ENCODE data around the gene ARHGAP28.

DNA sequence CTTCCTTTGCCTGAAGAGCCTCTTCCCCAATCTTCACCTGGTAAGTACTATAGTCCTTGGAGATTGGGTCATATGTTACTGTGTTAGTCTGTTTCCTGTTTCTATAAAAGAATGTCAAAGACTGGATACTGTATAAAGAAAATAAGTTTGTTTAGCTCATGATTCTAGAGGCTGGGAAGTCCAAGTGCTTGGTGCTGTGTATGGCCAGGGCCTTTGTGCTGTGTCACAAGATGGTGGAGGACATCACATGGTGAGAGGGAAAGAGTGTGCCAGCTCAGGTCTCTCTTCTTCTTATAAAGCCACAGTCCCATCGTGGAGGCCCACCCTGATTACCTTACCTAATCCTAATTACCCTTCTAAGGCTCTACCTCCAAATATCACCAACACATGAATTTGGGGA lies 20.9 kb downstream of the ARHGAP28 start:
- TF ChIP-seq, protein P1, sequence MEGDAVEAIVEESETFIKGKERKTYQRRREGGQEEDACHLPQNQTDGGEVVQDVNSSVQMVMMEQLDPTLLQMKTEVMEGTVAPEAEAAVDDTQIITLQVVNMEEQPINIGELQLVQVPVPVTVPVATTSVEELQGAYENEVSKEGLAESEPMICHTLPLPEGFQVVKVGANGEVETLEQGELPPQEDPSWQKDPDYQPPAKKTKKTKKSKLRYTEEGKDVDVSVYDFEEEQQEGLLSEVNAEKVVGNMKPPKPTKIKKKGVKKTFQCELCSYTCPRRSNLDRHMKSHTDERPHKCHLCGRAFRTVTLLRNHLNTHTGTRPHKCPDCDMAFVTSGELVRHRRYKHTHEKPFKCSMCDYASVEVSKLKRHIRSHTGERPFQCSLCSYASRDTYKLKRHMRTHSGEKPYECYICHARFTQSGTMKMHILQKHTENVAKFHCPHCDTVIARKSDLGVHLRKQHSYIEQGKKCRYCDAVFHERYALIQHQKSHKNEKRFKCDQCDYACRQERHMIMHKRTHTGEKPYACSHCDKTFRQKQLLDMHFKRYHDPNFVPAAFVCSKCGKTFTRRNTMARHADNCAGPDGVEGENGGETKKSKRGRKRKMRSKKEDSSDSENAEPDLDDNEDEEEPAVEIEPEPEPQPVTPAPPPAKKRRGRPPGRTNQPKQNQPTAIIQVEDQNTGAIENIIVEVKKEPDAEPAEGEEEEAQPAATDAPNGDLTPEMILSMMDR (conservative IDR thresholded peaks at IDR 0.05; ENCODE audit: low read depth, low read length), result no peak
- no peak for TF ChIP-seq EZH2 (IDR thresholded peaks at IDR 0.05; ENCODE audit: borderline replicate concordance, low read depth, low read length, poor library complexity, severe bottlenecking)

Measured in A673 (cell line).